Fibroblast of skin of scalp (primary cell): Measurements from ENCODE around the gene ALDH3A2.
"Not testable (repeated sequence)": the region's sequence is repeated elsewhere in the genome, so short reads cannot be mapped to it uniquely, and the experiment has no call there.

ENCODE experiments used
- DNase-seq: peaks from one replicate; pipeline ENCODE4 v3.0.0-alpha.2; 2013

Gene ALDH3A2

GRCh38 chr17:19651451-19652238 lies 3.1 kb downstream of the ALDH3A2 start:
- no peak for DNase-seq

- DNase-seq = no peak
Observed at GRCh38 chr17:19652595-19652994, 4.0 kb downstream of the ALDH3A2 start.

- DNase-seq = no peak
Observed at GRCh38 chr17:19654342-19654886, 5.9 kb downstream of the ALDH3A2 start.

GRCh38 chr17:19654896-19655295 lies 6.3 kb downstream of the ALDH3A2 start:
- DNase-seq = no peak

- DNase-seq = no peak
Observed at GRCh38 chr17:19656336-19656735, 7.8 kb downstream of the ALDH3A2 start.

- no peak for DNase-seq
Observed at GRCh38 chr17:19656851-19657581, 8.5 kb downstream of the ALDH3A2 start.

- DNase-seq = no peak
Observed at GRCh38 chr17:19659366-19660177, 11.0 kb downstream of the ALDH3A2 start.

GRCh38 chr17:19660219-19660870 lies 11.8 kb downstream of the ALDH3A2 start:
- no peak for DNase-seq

- no peak for DNase-seq
Observed at GRCh38 chr17:19661121-19661520, 12.6 kb downstream of the ALDH3A2 start.

- no peak for DNase-seq
Observed at GRCh38 chr17:19663097-19663496, 14.5 kb downstream of the ALDH3A2 start.

GRCh38 chr17:19664136-19664820 lies 15.7 kb downstream of the ALDH3A2 start:
- no peak for DNase-seq

GRCh38 chr17:19664821-19665181 lies 16.2 kb downstream of the ALDH3A2 start:
- DNase-seq = no peak

- DNase-seq = not testable (repeated sequence)
Observed at GRCh38 chr17:19669680-19670079, 21.1 kb downstream of the ALDH3A2 start.

- no peak for DNase-seq
Observed at GRCh38 chr17:19670908-19671307, 22.4 kb downstream of the ALDH3A2 start.

- no peak for DNase-seq
Observed at GRCh38 chr17:19671433-19671832, 22.9 kb downstream of the ALDH3A2 start.

- DNase-seq = no peak
Observed at GRCh38 chr17:19672009-19672750, 23.6 kb downstream of the ALDH3A2 start.

- no peak for DNase-seq
Observed at GRCh38 chr17:19673623-19674022, 25.1 kb downstream of the ALDH3A2 start.

- no peak for DNase-seq
Observed at GRCh38 chr17:19676896-19677295, 28.3 kb downstream of the ALDH3A2 start.

- no peak for DNase-seq
Observed at GRCh38 chr17:19677736-19678379, 29.3 kb downstream of the ALDH3A2 start.
